HCT116 (cell line): ENCODE data around the gene STK40. TPM values are rescaled to one million over a fixed set of nuclear protein-coding genes. Genes with fewer than 3 reads are reported as not detected.

Experiments used
- ATAC-seq: fragments of 200-7000 bp; cut with Tn5 transposase; 2 replicates; pipeline ENCODE4 v1.9.1; 2020; ENCODE audit warnings: mild to moderate bottlenecking, moderate library complexity
- BruUV-seq: library from RNA; stranded (reverse); fragments of 400-500 nt; replicated peaks from 2 replicates; lab custom pipeline; 2021; lab: Mats Ljungman, UMichigan
- CTCF ChIA-PET: fragments of 300-600 bp; sonication (Branson Sonifier 250); formaldehyde crosslinking; loops from one replicate; lab custom pipeline; 2021; ENCODE audit warnings: antibody characterized with exemption; lab: Charles Lee
- POLR2A ChIA-PET: fragments of 300-600, 350-600 bp; sonication (Branson Sonifier 250); formaldehyde crosslinking; loops from one replicate; lab custom pipeline; 2021; ENCODE audit warnings: antibody characterized with exemption; lab: Charles Lee
- RAD21 ChIA-PET, 2 experiments: fragments of 300-600 bp; sonication (Branson Sonifier 250); formaldehyde crosslinking; loops; one replicate each; lab custom pipeline; 2023; ENCODE audit warnings: low total read pairs in 2 of 2; ENCODE audit not compliant: uncharacterized antibody in 2 of 2, unreplicated experiment in 2 of 2, low non-redundant PET in 1 of 2; lab: Charles Lee
- DNase-seq: peaks from one replicate; pipeline ENCODE4 v3.0.0-alpha.2; 2010; ENCODE audit warnings: low read depth, low spot score
- H2AFZ ChIP-seq: fragments of 200-600 bp; shearing (Covaris generic), sonication (generic); 2 replicates; pipeline ENCODE4 v1.6.1; 2017; ENCODE audit warnings: low read depth, mixed run types, mixed read lengths, antibody characterized with exemption, low read length; ENCODE audit not compliant: poor library complexity, severe bottlenecking
- H3K27ac ChIP-seq: 2 replicates; pipeline ENCODE4 v1.5.1; 2012; ENCODE audit warnings: low read depth, low read length
- H3K27me3 ChIP-seq: fragments of 200-600 bp; sonication (generic); 2 replicates; pipeline ENCODE4 v1.6.1; 2016; ENCODE audit warnings: mixed run types, low read length, mixed read lengths; ENCODE audit not compliant: insufficient read depth
- H3K36me3 ChIP-seq, 2 experiments: fragments of 200-500 bp in 1 of 2; fragments of 200-600 bp in 1 of 2; sonication (Bioruptor generic) in 1 of 2; sonication (generic) in 1 of 2; 2 replicates each; pipeline versions ENCODE4 v1.5.1 to v1.6.1; 2014 to 2016; ENCODE audit warnings: low read length in 2 of 2, inconsistent platforms in 1 of 2, mixed read lengths in 1 of 2, mixed run types in 1 of 2; ENCODE audit not compliant: insufficient read depth in 2 of 2, control insufficient read depth in 1 of 2
- H3K4me1 ChIP-seq, 2 experiments: fragments of 200-600 bp in 1 of 2; sonication (generic) in 1 of 2; 2 replicates each; pipeline versions ENCODE4 v1.5.1 to v1.6.1; 2012 to 2017; ENCODE audit warnings: low read length in 2 of 2, inconsistent platforms in 1 of 2, mild to moderate bottlenecking in 1 of 2, mixed read lengths in 1 of 2, mixed run types in 1 of 2, moderate library complexity in 1 of 2; ENCODE audit not compliant: insufficient read depth in 2 of 2, control insufficient read depth in 1 of 2
- H3K4me2 ChIP-seq: fragments of 200-600 bp; sonication (generic); 2 replicates; pipeline ENCODE4 v1.6.1; 2017; ENCODE audit warnings: mixed run types, low read length, mixed read lengths
- H3K4me3 ChIP-seq, 2 experiments: fragments of 200-600 bp in 1 of 2; sonication (generic) in 1 of 2; replicated peaks in 1 of 2; 2 replicates each; pipeline ENCODE4 v1.5.1; 2011 to 2016; ENCODE audit warnings: low read length in 2 of 2, control low read depth in 1 of 2, low read depth in 1 of 2, mild to moderate bottlenecking in 1 of 2, mixed read lengths in 1 of 2, mixed run types in 1 of 2
- H3K79me2 ChIP-seq: fragments of 200-600 bp; sonication (generic); 2 replicates; pipeline ENCODE4 v1.6.1; 2017; ENCODE audit warnings: mild to moderate bottlenecking, mixed run types, low read length, moderate library complexity, mixed read lengths; ENCODE audit not compliant: insufficient read depth
- H3K9ac ChIP-seq: fragments of 200-600 bp; sonication (generic); 2 replicates; pipeline ENCODE4 v1.6.1; 2016; ENCODE audit warnings: low read length, mixed read lengths
- H3K9me2 ChIP-seq: fragments of 200-600 bp; sonication (generic), shearing (Covaris generic); 2 replicates; pipeline ENCODE4 v1.6.1; 2017; ENCODE audit warnings: mixed run types, mild to moderate bottlenecking, moderate library complexity; ENCODE audit not compliant: insufficient read depth
- H3K9me3 ChIP-seq, 2 experiments: fragments of 200-500 bp in 1 of 2; fragments of 200-600 bp in 1 of 2; sonication (Bioruptor generic) in 1 of 2; sonication (generic) in 1 of 2; 2 replicates each; pipeline ENCODE4 v1.6.1; 2014 to 2017; ENCODE audit warnings: low read length in 2 of 2, mixed read lengths in 2 of 2, inconsistent platforms in 1 of 2, low read depth in 1 of 2, mild to moderate bottlenecking in 1 of 2, mixed run types in 1 of 2, moderate library complexity in 1 of 2; ENCODE audit not compliant: control insufficient read depth in 1 of 2, insufficient read depth in 1 of 2
- H4K20me1 ChIP-seq: fragments of 200-600 bp; sonication (generic), shearing (Covaris generic); 2 replicates; pipeline ENCODE4 v1.6.1; 2017; ENCODE audit warnings: mixed run types, mild to moderate bottlenecking, moderate library complexity; ENCODE audit not compliant: insufficient read depth
- ATF3 ChIP-seq: IDR thresholded peaks from 2 replicates; pipeline ENCODE4 v1.6.1; 2012
- CEBPB ChIP-seq: IDR thresholded peaks from 2 replicates; pipeline ENCODE4 v1.6.1; 2012; ENCODE audit warnings: low read depth
- EGR1 ChIP-seq: IDR thresholded peaks from 2 replicates; pipeline ENCODE4 v1.6.1; 2012; ENCODE audit warnings: low read depth
- ELF1 ChIP-seq: IDR thresholded peaks from 2 replicates; pipeline ENCODE4 v1.6.1; 2012; ENCODE audit warnings: low read depth, borderline replicate concordance
- EZH2 ChIP-seq: fragments of 200-600 bp; sonication (generic); IDR thresholded peaks from 2 replicates; pipeline ENCODE4 v1.6.1; 2017; ENCODE audit warnings: antibody characterized with exemption, mixed run types
- EZH2phosphoT487 ChIP-seq: fragments of 200-600 bp; IDR thresholded peaks from 2 replicates; pipeline ENCODE4 v1.6.1; 2018; ENCODE audit warnings: antibody characterized with exemption, borderline replicate concordance
- FOSL1 ChIP-seq: IDR thresholded peaks from 2 replicates; pipeline ENCODE4 v1.6.1; 2012; ENCODE audit warnings: low read depth
- POLR2A ChIP-seq: IDR thresholded peaks from 2 replicates; pipeline ENCODE4 v1.7.0; 2011; ENCODE audit warnings: borderline replicate concordance; ENCODE audit not compliant: insufficient read depth, insufficient read length; ENCODE audit errors: extremely low read depth
- POLR2AphosphoS5 ChIP-seq: IDR thresholded peaks from 2 replicates; pipeline ENCODE4 v1.6.1; 2011; ENCODE audit warnings: mild to moderate bottlenecking, low read depth, low read length, moderate library complexity
- REST ChIP-seq: IDR thresholded peaks from 2 replicates; pipeline ENCODE4 v1.6.1; 2012; ENCODE audit warnings: low read depth
- SIN3A ChIP-seq: IDR thresholded peaks from 2 replicates; pipeline ENCODE4 v1.6.1; 2012; ENCODE audit warnings: low read depth
- SP1 ChIP-seq: IDR thresholded peaks from 2 replicates; pipeline ENCODE4 v1.6.1; 2012; ENCODE audit warnings: low read depth
- SRF ChIP-seq: IDR thresholded peaks from 2 replicates; pipeline ENCODE4 v1.6.1; 2012; ENCODE audit warnings: low read depth
- TCF7L2 ChIP-seq: IDR thresholded peaks from 2 replicates; pipeline ENCODE4 v1.7.0; 2011; ENCODE audit warnings: borderline replicate concordance, inconsistent platforms; ENCODE audit not compliant: insufficient read depth, insufficient read length; ENCODE audit errors: extremely low read depth
- YY1 ChIP-seq: IDR thresholded peaks from 2 replicates; pipeline ENCODE4 v1.6.1; 2011; ENCODE audit warnings: low read length, low read depth, moderate library complexity, mild to moderate bottlenecking; ENCODE audit not compliant: insufficient replicate concordance; ENCODE audit errors: extremely low read depth
- ZBTB33 ChIP-seq: IDR thresholded peaks from 2 replicates; pipeline ENCODE4 v1.6.1; 2011; ENCODE audit warnings: mild to moderate bottlenecking, low read length, moderate library complexity; ENCODE audit not compliant: insufficient replicate concordance; ENCODE audit errors: extremely low read depth
- ZFX ChIP-seq: fragments of 450-650 bp; IDR thresholded peaks from 2 replicates; pipeline ENCODE4 v1.6.1; 2017
- ZNF274 ChIP-seq: fragments of 200-500 bp; sonication (Bioruptor generic); IDR thresholded peaks from 2 replicates; pipeline ENCODE4 v1.6.1; 2014; ENCODE audit warnings: mild to moderate bottlenecking, low read depth, low read length, inconsistent platforms
- intact Hi-C: fragments of 100-400 bp; cut with micrococcal nuclease; formaldehyde crosslinking; loops from 2 replicates; pipeline ENCODE4 v1.10.0; 2022
- total RNA-seq: library from RNA; stranded (reverse); gene quantifications from one replicate; pipeline ENCODE4 v1.2.1, GENCODE V29; 2021; ENCODE audit not compliant: unreplicated experiment

Gene STK40
- total RNA-seq, 1 experiment from 2014 or later = 33.9 TPM

- Histone ChIP-seq H3K79me2 (peaks cover 21% of the 10 kb centered on the region), H3K27me3 (no peaks in the 10 kb centered on the region), H2AFZ (no peak overlapping the region), H3K36me3 (peaks cover 14 to 28% of the 10 kb centered on the region in 2 experiments; a peak in 3 of 4 replicates), H3K4me2 (no peak overlapping the region), H3K9ac (no peak overlapping the region), H3K27ac (no peak overlapping the region), H3K4me1 (peaks cover 23 to 35% of the 10 kb centered on the region in 2 experiments), H4K20me1 (no peaks in the 10 kb centered on the region), H3K9me2 (no peaks in the 10 kb centered on the region), H3K4me3 (no peak overlapping the region), H3K9me3 (no peaks in the 10 kb centered on the region)
- TF ChIP-seq EZH2 = no peak
- TF ChIP-seq POLR2A = no peak
- no peak for TF ChIP-seq FOSL1
- TF ChIP-seq ZFX = no peak
- no peak for TF ChIP-seq CEBPB
- TF ChIP-seq EZH2phosphoT487 = no peak
- TF ChIP-seq SRF = no peak
- TF ChIP-seq ZNF274 = no peak
- TF ChIP-seq EGR1 = no peak
- no peak for TF ChIP-seq POLR2AphosphoS5
- TF ChIP-seq TCF7L2 = no peak
- no peak for TF ChIP-seq ZBTB33
- no peak for TF ChIP-seq YY1
- TF ChIP-seq SIN3A = no peak
- TF ChIP-seq ATF3 = no peak
- TF ChIP-seq REST = no peak
- no peak for TF ChIP-seq SP1
- no peak for TF ChIP-seq ELF1
- DNase-seq (no peak), ATAC-seq (no peak)
- ChIA-PET CTCF (no interaction called here), RAD21 (no interaction called here), POLR2A (interaction anchor here (1.2 to 1.7 kb wide), 2 partner anchors 10 kb away, joined by 4 to 5 read pairs; no protein-coding TSS in a partner anchor)
- no TSS peak for BruUV-seq
- intact Hi-C loops = no loop called here
Observed at GRCh38 chr1:36391271-36391670, 5.5 kb upstream of the STK40 start.
